ENCODE measurements around the gene RNF103.

- TF ChIP-seq POLR2A (IDR thresholded peaks at IDR 0.05; ENCODE audit: low read depth, low read length) (no peak), TAF1 (IDR thresholded peaks at IDR 0.05; ENCODE audit: low read depth, low read length) (no peak), POLR2AphosphoS5 (IDR thresholded peaks at IDR 0.05; ENCODE audit: low read depth, low read length) (no peak), SPI1 (IDR thresholded peaks at IDR 0.05; ENCODE audit: low read depth, low read length) (no peak), POU2F2 (IDR thresholded peaks at IDR 0.05; ENCODE audit: low read depth, low read length) (no peak)
These were observed 49.3 kb upstream of the RNF103 start for GRCh38 chr2:86673011-86673410.

Data from GM12891 (cell line).